ENCODE data around the gene CFAP251. TPM values are rescaled to one million over a fixed set of nuclear protein-coding genes. Genes with fewer than 3 reads are reported as not detected.
A peak's percentile ranks its signal among the peaks of the same experiment; 100 is the strongest.

The CFAP251 gene
- total and polyA plus RNA-seq, 2 of the 13 experiments (the other 11 are each of a cell fraction or from before 2014, with no cell fraction given) = 0.30 to 0.42 TPM

GRCh38 chr12:122018937-122019336 is 100.5 kb downstream of the CFAP251 start:
- no TSS peak for BruUV-seq (replicated peaks)
- Histone ChIP-seq H3K9me3 (ENCODE audit: low read length) (no peaks in the 10 kb centered on the region), H2AFZ (ENCODE audit: low read length) (no peak overlapping the region), H3K4me1 (ENCODE audit: insufficient read depth, low read length) (peaks cover 28% of the 10 kb centered on the region), H3K79me2 (ENCODE audit: insufficient read depth, low read length) (peaks cover 2% of the 10 kb centered on the region), H3K36me3 (replicated peaks in 1 of 2; ENCODE audit: control insufficient read depth in 1 of 2, insufficient read depth in 2 of 2, low read length in 2 of 2) (no peaks in the 10 kb centered on the region), H3K27ac (ENCODE audit: extremely low read length, insufficient read depth, low read length) (no peak overlapping the region), H3K27me3 (ENCODE audit: control insufficient read depth in 1 of 2, insufficient read depth in 2 of 2, low read length in 2 of 2) (peaks cover 0 to 20% of the 10 kb centered on the region in 2 experiments; a peak in 2 of 5 replicates), H3K9ac (ENCODE audit: insufficient read depth, low read depth, low read length) (no peak overlapping the region), H4K20me1 (ENCODE audit: insufficient read depth, low read length) (no peaks in the 10 kb centered on the region), H3K4me2 (ENCODE audit: low read depth, low read length) (no peak overlapping the region), H3K4me3 (replicated peaks in 1 of 3; ENCODE audit: insufficient read depth in 1 of 3, low read depth in 2 of 3, low read length in 3 of 3) (no peak overlapping the region)
- ChIA-PET CTCF (ENCODE audit: low intra/inter-chr PET ratio, low total read pairs) (no interaction called here), POLR2A (no interaction called here)
- FAIRE-seq (no peak), ATAC-seq (no peak), DNase-seq (ENCODE audit: low spot score) (no peak)
- 83% methylated on average over 4 of the region's 4 CpGs for WGBS (ENCODE audit: low lambda C conversion rate)
- in situ Hi-C loops (cut with HindIII; ENCODE audit: extremely low pct_ligation_motif_present, low pct_unique_long_range_greater_than_20kb) = no loop called here
- intact Hi-C loops (cut with micrococcal nuclease; ENCODE audit: unreplicated experiment) = no loop called here
- no peak for TF ChIP-seq PLSCR1 (CRISPR knock-in tag; IDR thresholded peaks at IDR 0.05; ENCODE audit: borderline replicate concordance)
- TF ChIP-seq JUNB (CRISPR knock-in tag; IDR thresholded peaks at IDR 0.05; ENCODE audit: borderline replicate concordance) = no peak
- TF ChIP-seq ZNF260 (CRISPR knock-in tag; IDR thresholded peaks at IDR 0.05; ENCODE audit: borderline replicate concordance, low read depth) = no peak
- TF ChIP-seq ZNF431 (CRISPR knock-in tag; IDR thresholded peaks at IDR 0.05; ENCODE audit: borderline replicate concordance, low read depth) = no peak

- Histone ChIP-seq H3K4me3 (replicated peaks in 1 of 3; ENCODE audit: insufficient read depth in 1 of 3, low read depth in 2 of 3, low read length in 3 of 3) (peak overlapping the region; percentile 64 to 74 (median 70)), H3K9ac (ENCODE audit: insufficient read depth, low read depth, low read length) (no peak overlapping the region), H3K4me1 (ENCODE audit: insufficient read depth, low read length) (peaks cover 36% of the 10 kb centered on the region), H3K27me3 (ENCODE audit: control insufficient read depth in 1 of 2, insufficient read depth in 2 of 2, low read length in 2 of 2) (peaks cover 0 to 20% of the 10 kb centered on the region in 2 experiments; a peak in 2 of 5 replicates), H3K4me2 (ENCODE audit: low read depth, low read length) (peak overlapping the region; percentile 95), H3K27ac (ENCODE audit: extremely low read length, insufficient read depth, low read length) (no peak overlapping the region), H3K79me2 (ENCODE audit: insufficient read depth, low read length) (peaks cover 9% of the 10 kb centered on the region), H3K9me3 (ENCODE audit: low read length) (no peaks in the 10 kb centered on the region), H3K36me3 (replicated peaks in 1 of 2; ENCODE audit: control insufficient read depth in 1 of 2, insufficient read depth in 2 of 2, low read length in 2 of 2) (no peaks in the 10 kb centered on the region), H2AFZ (ENCODE audit: low read length) (peak overlapping the region; percentile 17), H4K20me1 (ENCODE audit: insufficient read depth, low read length) (no peaks in the 10 kb centered on the region)
- in situ Hi-C loops (cut with HindIII; ENCODE audit: extremely low pct_ligation_motif_present, low pct_unique_long_range_greater_than_20kb) (no loop called here), intact Hi-C loops (cut with micrococcal nuclease; ENCODE audit: unreplicated experiment) (loop anchor here (10.0 kb wide), 1 partner anchor 106 kb away; the partner anchor contains the start of gene CFAP251)
- DNase-seq (ENCODE audit: low spot score) (no peak), ATAC-seq (no peak), FAIRE-seq (no peak)
- 47% methylated on average over 3 of the region's 16 CpGs for WGBS (ENCODE audit: low lambda C conversion rate)
- CTCF ChIA-PET (ENCODE audit: low intra/inter-chr PET ratio, low total read pairs) = no interaction called here
- BruUV-seq (replicated peaks) = no TSS peak
- POLR2A ChIA-PET = interaction anchor here (1.2 to 1.5 kb wide), 2 partner anchors 16 to 18 kb away, joined by 4 read pairs; no protein-coding TSS in a partner anchor
- TF ChIP-seq SIX1 (CRISPR knock-in tag; IDR thresholded peaks at IDR 0.05; ENCODE audit: borderline replicate concordance) (no peak), ATM (IDR thresholded peaks at IDR 0.05; ENCODE audit: borderline replicate concordance) (no peak), ZNF274 (CRISPR knock-in tag; IDR thresholded peaks at IDR 0.05) (0 out of 2 replicates have a peak, but pooled peaks have one; percentile 2), GABPA (IDR thresholded peaks at IDR 0.05; ENCODE audit: low read depth, low read length) (no peak), GABPA (CRISPR knock-in tag; IDR thresholded peaks at IDR 0.05; ENCODE audit: low read depth) (no peak), ZKSCAN8 (CRISPR knock-in tag; IDR thresholded peaks at IDR 0.05; ENCODE audit: borderline replicate concordance) (no peak), BHLHE40 (IDR thresholded peaks at IDR 0.05; ENCODE audit: low read length) (no peak), ZNF629 (CRISPR knock-in tag; conservative IDR thresholded peaks at IDR 0.05) (peak; percentile 38; the same call in 1 of the 2 replicates), ZNF124 (CRISPR knock-in tag; IDR thresholded peaks at IDR 0.05) (no peak), ZNF776 (CRISPR knock-in tag; IDR thresholded peaks at IDR 0.05) (no peak)
Measured at GRCh38 chr12:122020795-122021192, 102.4 kb downstream of the CFAP251 start.
